ENCODE measurements around the gene IVNS1ABP. TPM values are rescaled to one million over a fixed set of nuclear protein-coding genes. Genes with fewer than 3 reads are reported as not detected.
"Not testable (repeated sequence)": the region's sequence is repeated elsewhere in the genome, so short reads cannot be mapped to it uniquely, and the experiment has no call there.

Gene IVNS1ABP
- total RNA-seq, 1 experiment from 2014 or later, result 51.0 TPM

DNA sequence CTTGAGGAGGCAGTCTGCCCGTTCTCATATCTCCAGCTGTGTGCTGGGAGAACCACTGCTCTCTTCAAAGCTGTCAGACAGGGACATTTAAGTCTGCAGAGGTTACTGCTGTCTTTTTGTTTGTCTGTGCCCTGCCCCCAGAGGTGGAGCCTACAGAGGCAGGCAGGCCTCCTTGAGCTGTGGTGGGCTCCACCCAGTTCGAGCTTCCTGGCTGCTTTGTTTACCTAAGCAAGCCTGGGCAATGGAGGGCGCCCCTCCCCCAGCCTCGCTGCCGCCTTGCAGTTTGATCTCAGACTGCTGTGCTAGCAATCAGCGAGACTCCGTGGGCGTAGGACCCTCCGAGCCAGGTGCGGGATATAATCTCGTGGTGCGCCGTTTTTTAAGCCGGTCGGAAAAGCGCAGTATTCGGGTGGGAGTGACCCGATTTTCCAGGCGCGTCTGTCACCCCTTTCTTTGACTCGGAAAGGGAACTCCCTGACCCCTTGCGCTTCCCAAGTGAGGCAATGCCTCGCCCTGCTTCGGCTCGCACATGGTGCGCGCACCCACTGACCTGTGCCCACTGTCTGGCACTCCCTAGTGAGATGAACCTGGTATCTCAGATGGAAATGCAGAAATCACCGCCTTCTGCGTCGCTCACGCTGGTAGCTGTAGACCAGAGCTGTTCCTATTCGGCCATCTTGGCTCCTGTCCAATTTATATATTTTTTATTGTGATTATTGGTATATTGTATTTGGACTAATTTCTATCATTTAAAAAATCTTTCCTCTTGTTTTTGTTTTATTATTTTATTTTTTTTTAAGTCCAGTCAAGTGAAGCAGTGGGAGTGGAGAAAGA is 59.7 kb downstream of the IVNS1ABP start:
- DNase-seq (ENCODE audit: low read depth), result not testable (repeated sequence)

DNA sequence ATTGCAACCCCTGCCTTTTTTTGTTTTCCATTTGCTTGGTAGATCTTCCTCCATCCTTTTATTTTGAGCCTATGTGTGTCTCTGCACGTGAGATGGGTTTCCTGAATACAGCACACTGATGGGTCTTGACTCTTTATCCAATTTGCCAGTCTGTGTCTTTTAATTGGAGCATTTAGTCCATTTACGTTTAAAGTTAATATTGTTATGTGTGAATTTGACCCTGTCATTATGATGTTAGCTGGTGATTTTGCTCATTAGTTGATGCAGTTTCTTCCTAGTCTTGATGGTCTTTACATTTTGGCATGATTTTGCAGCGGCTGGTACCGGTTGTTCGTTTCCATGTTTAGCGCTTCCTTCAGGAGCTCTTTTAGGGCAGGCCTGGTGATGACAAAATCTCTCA is 61.4 kb downstream of the IVNS1ABP start:
- DNase-seq (ENCODE audit: low read depth), result not testable (repeated sequence)

DNA sequence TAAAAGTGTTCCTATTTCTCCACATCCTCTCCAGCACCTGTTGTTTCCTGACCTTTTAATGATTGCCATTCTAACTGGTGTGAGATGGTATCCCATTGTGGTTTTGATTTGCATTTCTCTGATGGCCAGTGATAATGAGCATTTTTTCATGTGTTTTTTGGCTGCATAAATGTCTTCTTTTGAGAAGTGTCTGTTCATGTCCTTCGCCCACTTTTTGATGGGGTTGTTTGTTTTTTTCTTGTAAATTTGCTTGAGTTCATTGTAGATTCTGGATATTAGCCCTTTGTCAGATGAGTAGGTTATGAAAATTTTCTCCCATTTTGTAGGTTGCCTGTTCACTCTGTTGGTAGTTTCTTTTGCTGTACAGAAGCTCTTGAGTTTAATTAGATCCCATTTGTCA is 64.6 kb downstream of the IVNS1ABP start:
- DNase-seq (ENCODE audit: low read depth), result not testable (repeated sequence)

DNA sequence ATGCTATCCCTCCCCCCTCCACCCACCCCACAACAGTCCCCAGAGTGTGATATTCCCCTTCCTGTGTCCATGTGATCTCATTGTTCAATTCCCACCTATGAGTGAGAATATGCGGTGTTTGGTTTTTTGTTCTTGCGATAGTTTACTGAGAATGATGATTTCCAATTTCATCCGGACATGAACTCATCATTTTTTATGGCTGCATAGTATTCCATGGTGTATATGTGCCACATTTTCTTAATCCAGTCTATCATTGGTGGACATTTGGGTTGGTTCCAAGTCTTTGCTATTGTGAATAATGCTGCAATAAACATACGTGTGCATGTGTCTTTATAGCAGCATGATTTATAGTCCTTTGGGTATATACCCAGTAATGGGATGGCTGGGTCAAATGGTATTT is 65.1 kb downstream of the IVNS1ABP start:
- not testable (repeated sequence) for DNase-seq (ENCODE audit: low read depth)

DNA sequence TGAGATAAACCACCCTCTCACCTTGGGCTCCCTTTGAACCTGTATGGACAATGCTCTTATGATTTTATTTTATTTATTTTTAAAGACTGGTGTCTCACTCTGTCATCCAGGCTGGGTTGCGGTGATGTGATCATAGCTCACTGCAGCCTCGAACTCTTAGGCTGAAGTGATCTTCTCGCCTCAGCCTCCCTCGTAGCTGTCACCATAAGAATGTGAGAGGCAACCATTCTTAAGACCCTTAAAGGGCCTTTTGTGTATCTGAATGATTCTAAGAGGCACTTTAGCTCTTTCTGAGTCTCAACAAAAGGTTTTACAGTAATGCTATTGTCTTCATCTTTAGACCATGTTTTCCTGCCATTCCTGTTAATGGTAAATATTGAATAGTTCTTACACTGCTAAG is 67.0 kb downstream of the IVNS1ABP start:
- DNase-seq (ENCODE audit: low read depth), result no peak

DNA sequence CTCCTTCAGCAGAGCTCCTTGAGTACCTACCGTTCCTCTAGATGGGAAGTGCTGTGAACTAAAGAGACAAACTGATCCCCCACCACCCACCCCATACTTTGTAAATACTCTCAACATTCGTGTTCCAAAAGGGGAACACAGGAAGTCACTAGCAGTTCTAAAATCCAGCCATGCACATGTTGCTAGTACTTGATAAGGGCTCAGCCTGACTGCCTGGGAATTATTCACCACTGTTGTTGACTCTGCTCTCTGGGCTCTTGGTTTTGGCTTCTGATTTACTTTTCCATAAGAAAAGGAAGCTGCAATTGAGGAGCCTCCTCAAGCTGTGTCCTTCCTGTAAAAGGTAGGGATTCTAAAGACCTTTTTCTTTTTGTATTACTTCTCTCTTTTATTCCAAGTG is 67.5 kb downstream of the IVNS1ABP start:
- DNase-seq (ENCODE audit: low read depth), result no peak

Other genes with a start within 250 kb of the IVNS1ABP start
- 10.8 and 25.2 TPM in 2 replicates for gene TRMT1L, start 160.3 kb downstream of the IVNS1ABP start, total RNA-seq (2014; rRNA removed; shearing (Covaris generic))
- gene SWT1, start 160.1 kb downstream of the IVNS1ABP start, total RNA-seq (2014; rRNA removed; shearing (Covaris generic)), result 1.1 and 1.9 TPM in 2 replicates